Neutrophil (primary cell): ENCODE data around the gene ZC3H12C.
"Not testable (repeated sequence)": the region's sequence is repeated elsewhere in the genome, so short reads cannot be mapped to it uniquely, and the experiment has no call there.

Experiments used
- H3K27ac ChIP-seq: fragments of 200-600 bp; sonication (generic); 2 replicates; pipeline ENCODE4 v1.5.1; 2016; ENCODE audit warnings: mild to moderate bottlenecking, moderate library complexity
- H3K27me3 ChIP-seq: fragments of 200-600 bp; sonication (generic); 2 replicates; pipeline ENCODE4 v1.6.0; 2016; ENCODE audit warnings: mild to moderate bottlenecking
- H3K36me3 ChIP-seq: fragments of 200-600 bp; sonication (generic); 2 replicates; pipeline ENCODE4 v1.5.1; 2017
- H3K4me1 ChIP-seq, 2 experiments: fragments of 200-600 bp in 1 of 2; sonication (generic) in 1 of 2; 1 replicate in 1 of 2; 2 replicates in 1 of 2; pipeline versions ENCODE4 v1.5.1 to v1.6.1; 2013 to 2016; ENCODE audit warnings: low read depth in 1 of 2, low read length in 1 of 2, mild to moderate bottlenecking in 1 of 2, moderate library complexity in 1 of 2; ENCODE audit not compliant: control insufficient read depth in 1 of 2, insufficient read depth in 1 of 2
- H3K4me3 ChIP-seq, 2 experiments: fragments of 200-600 bp in 1 of 2; sonication (generic) in 1 of 2; 1 replicate in 1 of 2; 2 replicates in 1 of 2; pipeline ENCODE4 v1.5.1; 2013 to 2016; ENCODE audit warnings: low read depth in 1 of 2, low read length in 1 of 2, mild to moderate bottlenecking in 1 of 2, moderate library complexity in 1 of 2
- H3K9me3 ChIP-seq: fragments of 200-600 bp; sonication (generic); 2 replicates; pipeline ENCODE4 v1.5.1; 2016
- CTCF ChIP-seq: fragments of 200-600 bp; sonication (generic); IDR thresholded peaks from 2 replicates; pipeline ENCODE4 v1.5.1; 2016; ENCODE audit warnings: antibody characterized with exemption

ZC3H12C gene

GRCh38 chr11:110186867-110187266 lies 93.7 kb downstream of the ZC3H12C start:
- H3K4me3 ChIP-seq, result no peak overlapping the region
- H3K27me3 ChIP-seq, result no peaks in the 10 kb centered on the region
- H3K4me1 ChIP-seq, result no peaks in the 10 kb centered on the region
- no peak overlapping the region for H3K27ac ChIP-seq
- no peak for TF ChIP-seq CTCF
- H3K36me3 ChIP-seq, result no peaks in the 10 kb centered on the region
- no peaks in the 10 kb centered on the region for H3K9me3 ChIP-seq

GRCh38 chr11:110187731-110188130 lies 94.5 kb downstream of the ZC3H12C start:
- Histone ChIP-seq H3K27ac (no peak overlapping the region), H3K36me3 (no peaks in the 10 kb centered on the region), H3K9me3 (no peaks in the 10 kb centered on the region), H3K27me3 (no peaks in the 10 kb centered on the region), H3K4me1 (no peaks in the 10 kb centered on the region), H3K4me3 (no peak overlapping the region)
- no peak for TF ChIP-seq CTCF

GRCh38 chr11:110190885-110191284 lies 97.7 kb downstream of the ZC3H12C start:
- no peak for TF ChIP-seq CTCF
- no peak overlapping the region for H3K27ac ChIP-seq
- H3K4me1 ChIP-seq, result no peaks in the 10 kb centered on the region
- H3K36me3 ChIP-seq, result no peaks in the 10 kb centered on the region
- no peak overlapping the region for H3K4me3 ChIP-seq
- H3K27me3 ChIP-seq, result no peaks in the 10 kb centered on the region
- no peaks in the 10 kb centered on the region for H3K9me3 ChIP-seq

GRCh38 chr11:110192604-110193282 lies 99.6 kb downstream of the ZC3H12C start:
- not testable (repeated sequence) for H3K27ac ChIP-seq, H3K36me3 ChIP-seq, H3K27me3 ChIP-seq, H3K4me3 ChIP-seq, H3K9me3 ChIP-seq, H3K4me1 ChIP-seq

- not testable (repeated sequence) for H3K36me3 ChIP-seq, H3K4me1 ChIP-seq, H3K27me3 ChIP-seq, H3K9me3 ChIP-seq, H3K27ac ChIP-seq, H3K4me3 ChIP-seq
Observed at GRCh38 chr11:110194211-110194766, 101.1 kb downstream of the ZC3H12C start.

GRCh38 chr11:110196241-110196754 lies 103.1 kb downstream of the ZC3H12C start:
- TF ChIP-seq CTCF, result no peak
- Histone ChIP-seq H3K27ac (no peak overlapping the region), H3K4me3 (no peak overlapping the region), H3K36me3 (no peaks in the 10 kb centered on the region), H3K27me3 (no peaks in the 10 kb centered on the region), H3K9me3 (no peaks in the 10 kb centered on the region), H3K4me1 (no peaks in the 10 kb centered on the region)
